ENCODE results near the gene WFDC2.
A peak's percentile ranks its signal among the peaks of the same experiment; 100 is the strongest.

The WFDC2 gene

DNA sequence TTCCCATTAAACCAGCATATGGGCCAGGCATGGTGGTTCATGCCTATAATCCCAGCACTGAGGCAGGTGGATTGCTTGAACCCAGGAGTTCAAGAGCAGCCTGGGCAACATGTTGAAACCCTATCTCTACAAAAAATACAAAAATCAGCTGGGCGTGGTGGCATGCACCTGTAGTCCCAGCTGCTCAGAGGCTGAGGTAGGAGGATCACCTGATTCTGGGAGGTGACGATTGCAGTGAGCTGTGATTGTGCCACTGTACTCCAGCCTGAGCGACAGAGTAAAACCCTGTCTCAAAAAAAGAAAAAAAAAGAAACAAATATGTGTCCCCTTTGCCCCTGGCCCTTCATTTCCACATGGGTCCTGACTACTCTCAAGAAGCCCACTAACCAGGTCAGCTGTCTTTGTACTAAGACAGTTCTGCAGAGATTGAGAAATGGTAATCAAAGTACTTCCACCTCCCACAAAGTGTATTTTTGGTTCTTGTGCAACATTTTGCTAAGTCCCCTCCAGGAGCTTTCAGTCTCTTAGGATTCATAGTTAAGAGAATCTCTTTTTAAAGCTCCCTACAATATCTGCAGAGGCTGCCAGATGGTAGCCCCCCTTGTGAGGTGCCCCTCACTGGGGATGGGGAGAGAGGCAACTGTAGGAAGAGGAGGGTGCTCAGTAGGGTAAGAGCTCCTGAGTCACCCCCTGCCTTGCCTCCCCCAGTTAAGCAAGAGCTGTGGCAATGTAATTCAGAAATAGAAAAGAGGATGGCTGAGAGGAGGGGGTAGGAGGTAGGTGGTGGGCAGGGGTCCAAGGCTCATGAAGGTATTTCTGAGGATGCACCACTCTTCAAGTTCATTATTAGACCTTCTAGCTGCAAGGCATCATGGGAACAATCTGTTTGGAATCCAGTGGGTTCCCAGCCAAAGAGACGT is 16.5 kb upstream of the WFDC2 start:
- no peaks in the 10 kb centered on the region for H3K4me1 ChIP-seq (ENCODE audit: control insufficient read depth, insufficient read depth, low read length)
- no peaks in the 10 kb centered on the region for H3K9me3 ChIP-seq (ENCODE audit: control insufficient read depth, insufficient read depth, low read length)
- no peak overlapping the region for H3K27ac ChIP-seq (ENCODE audit: low read length)
- DNase-seq (ENCODE audit: low read depth, low spot score), result no peak
- WGBS (ENCODE audit: insufficient coverage, insufficient read length), result no CpG with 5 or more reads among the region's 4 CpGs
- H3K36me3 ChIP-seq (ENCODE audit: control insufficient read depth, insufficient read depth, low read length), result no peaks in the 10 kb centered on the region
- no peak overlapping the region for H3K4me3 ChIP-seq (ENCODE audit: low read length)
- H3K27me3 ChIP-seq (ENCODE audit: control insufficient read depth, insufficient read depth, low read length), result no peaks in the 10 kb centered on the region

DNA sequence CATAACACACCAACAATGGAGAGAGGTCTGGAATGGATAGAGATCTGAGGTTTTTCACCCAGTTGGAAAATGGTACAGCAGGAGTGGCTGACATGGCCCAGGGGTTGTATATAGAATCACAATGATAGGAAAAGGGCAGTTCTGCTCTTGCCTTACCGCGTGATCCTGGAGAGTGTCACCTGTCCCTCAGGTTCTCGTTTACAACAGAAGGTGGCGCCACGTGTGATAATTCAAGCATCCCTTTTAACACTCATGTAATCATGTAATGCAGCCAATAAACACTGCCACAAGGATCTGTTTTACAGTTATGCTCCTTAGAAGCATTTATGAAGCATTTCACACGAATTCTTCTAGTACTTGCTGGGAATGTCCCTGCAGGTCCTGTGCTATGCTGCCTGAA is 12.9 kb upstream of the WFDC2 start:
- WGBS (ENCODE audit: insufficient coverage, insufficient read length), result no CpG with 5 or more reads among the region's 6 CpGs
- no peak for DNase-seq (ENCODE audit: low read depth, low spot score)
- H3K9me3 ChIP-seq (ENCODE audit: control insufficient read depth, insufficient read depth, low read length), result no peaks in the 10 kb centered on the region
- H3K27ac ChIP-seq (ENCODE audit: low read length), result no peak overlapping the region
- H3K4me1 ChIP-seq (ENCODE audit: control insufficient read depth, insufficient read depth, low read length), result no peaks in the 10 kb centered on the region
- H3K36me3 ChIP-seq (ENCODE audit: control insufficient read depth, insufficient read depth, low read length), result no peaks in the 10 kb centered on the region
- no peak overlapping the region for H3K4me3 ChIP-seq (ENCODE audit: low read length)
- no peaks in the 10 kb centered on the region for H3K27me3 ChIP-seq (ENCODE audit: control insufficient read depth, insufficient read depth, low read length)

DNA sequence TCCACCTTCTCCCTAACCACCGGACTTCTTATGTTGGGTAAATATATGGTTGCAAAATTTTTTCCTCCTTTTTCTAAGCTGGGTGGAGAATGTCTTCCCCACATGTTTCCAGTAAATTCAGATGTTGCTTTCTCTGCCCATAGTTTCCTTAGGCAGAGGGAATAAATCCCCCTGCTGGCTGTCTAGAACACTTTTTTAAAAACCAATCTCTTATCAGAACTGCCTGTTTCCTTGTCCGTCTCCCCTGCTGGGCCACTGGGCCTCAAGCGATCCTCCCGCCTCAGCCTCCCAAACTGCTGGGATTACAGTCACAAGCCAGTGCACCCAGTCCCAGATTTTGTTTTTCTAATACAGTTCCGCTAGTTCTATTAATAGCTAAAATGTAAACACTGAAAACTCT is 9.9 kb upstream of the WFDC2 start:
- H3K36me3 ChIP-seq (ENCODE audit: control insufficient read depth, insufficient read depth, low read length), result no peaks in the 10 kb centered on the region
- no peaks in the 10 kb centered on the region for H3K4me1 ChIP-seq (ENCODE audit: control insufficient read depth, insufficient read depth, low read length)
- no peaks in the 10 kb centered on the region for H3K9me3 ChIP-seq (ENCODE audit: control insufficient read depth, insufficient read depth, low read length)
- no CpG with 5 or more reads among the region's 5 CpGs for WGBS (ENCODE audit: insufficient coverage, insufficient read length)
- no peak overlapping the region for H3K4me3 ChIP-seq (ENCODE audit: low read length)
- H3K27me3 ChIP-seq (ENCODE audit: control insufficient read depth, insufficient read depth, low read length), result no peaks in the 10 kb centered on the region
- H3K27ac ChIP-seq (ENCODE audit: low read length), result no peak overlapping the region
- DNase-seq (ENCODE audit: low read depth, low spot score), result no peak

DNA sequence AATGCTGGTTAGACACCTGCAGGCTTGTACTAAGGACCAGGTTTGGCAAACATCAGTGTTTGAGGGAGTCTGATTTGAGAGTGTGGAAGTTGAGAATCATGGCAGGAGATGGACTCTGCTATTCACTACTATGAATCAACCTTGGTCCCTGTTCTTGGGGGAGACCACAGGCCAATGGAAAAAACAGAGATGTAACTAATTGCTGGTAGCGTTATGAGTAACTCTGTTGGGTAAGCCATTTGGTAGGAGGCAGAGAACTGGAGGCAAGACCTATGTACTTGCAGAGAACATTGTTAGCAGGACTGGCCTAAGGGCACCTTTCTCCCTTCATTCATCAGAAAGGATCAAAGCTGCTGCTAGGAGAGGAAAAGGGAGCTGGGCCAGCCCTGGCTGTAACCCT is 8.3 kb upstream of the WFDC2 start:
- H3K27ac ChIP-seq (ENCODE audit: low read length), result no peak overlapping the region
- no peaks in the 10 kb centered on the region for H3K36me3 ChIP-seq (ENCODE audit: control insufficient read depth, insufficient read depth, low read length)
- DNase-seq (ENCODE audit: low read depth, low spot score), result no peak
- no peak overlapping the region for H3K4me3 ChIP-seq (ENCODE audit: low read length)
- H3K9me3 ChIP-seq (ENCODE audit: control insufficient read depth, insufficient read depth, low read length), result no peaks in the 10 kb centered on the region
- H3K4me1 ChIP-seq (ENCODE audit: control insufficient read depth, insufficient read depth, low read length), result no peaks in the 10 kb centered on the region
- H3K27me3 ChIP-seq (ENCODE audit: control insufficient read depth, insufficient read depth, low read length), result no peaks in the 10 kb centered on the region
- no CpG with 5 or more reads among the region's 1 CpG for WGBS (ENCODE audit: insufficient coverage, insufficient read length)

DNA sequence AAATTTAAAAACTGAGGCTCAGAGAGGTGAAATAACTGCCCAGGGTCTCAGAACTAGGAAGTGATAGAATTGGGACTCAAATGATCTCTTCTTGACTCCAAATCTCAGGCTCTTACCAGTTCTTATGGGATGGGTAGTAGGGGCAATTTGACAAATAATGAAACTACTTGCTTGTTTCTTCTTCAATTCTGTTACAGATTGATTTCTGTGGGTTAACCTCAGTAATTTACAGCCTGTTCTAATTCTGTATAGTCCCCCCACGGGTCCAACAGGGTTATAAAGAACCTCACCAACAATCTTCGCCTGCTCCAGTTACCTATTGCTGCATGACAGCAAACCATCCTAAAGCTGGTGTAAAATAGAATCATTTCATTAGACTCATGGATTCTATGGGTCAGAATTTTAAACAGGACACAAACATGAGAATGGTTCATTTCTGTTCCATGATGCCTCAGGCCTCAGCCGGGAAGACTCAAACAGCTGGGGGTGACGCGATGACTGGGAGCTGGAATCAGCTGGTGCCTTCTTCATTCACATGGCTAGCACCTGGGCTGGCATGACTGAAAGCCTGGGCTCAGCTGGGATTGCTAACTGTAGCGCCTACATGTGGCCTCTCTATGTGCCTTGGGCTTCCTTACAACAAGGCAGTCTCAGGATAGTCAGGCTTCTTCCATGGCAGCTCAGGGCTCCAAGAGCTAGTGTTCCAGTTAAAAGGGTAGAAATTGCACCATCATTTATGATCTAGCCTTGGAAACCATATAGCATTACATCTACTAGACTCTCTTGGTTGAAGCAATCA is 6.6 kb upstream of the WFDC2 start:
- no peak overlapping the region for H3K27ac ChIP-seq (ENCODE audit: low read length)
- DNase-seq (ENCODE audit: low read depth, low spot score), result no peak
- H3K4me3 ChIP-seq (ENCODE audit: low read length), result no peak overlapping the region
- H3K4me1 ChIP-seq (ENCODE audit: control insufficient read depth, insufficient read depth, low read length), result peaks cover under 1% of the 10 kb centered on the region; the same call in 1 of the 2 replicates
- H3K9me3 ChIP-seq (ENCODE audit: control insufficient read depth, insufficient read depth, low read length), result no peaks in the 10 kb centered on the region
- no peaks in the 10 kb centered on the region for H3K27me3 ChIP-seq (ENCODE audit: control insufficient read depth, insufficient read depth, low read length)
- no peaks in the 10 kb centered on the region for H3K36me3 ChIP-seq (ENCODE audit: control insufficient read depth, insufficient read depth, low read length)
- no CpG with 5 or more reads among the region's 6 CpGs for WGBS (ENCODE audit: insufficient coverage, insufficient read length)

DNA sequence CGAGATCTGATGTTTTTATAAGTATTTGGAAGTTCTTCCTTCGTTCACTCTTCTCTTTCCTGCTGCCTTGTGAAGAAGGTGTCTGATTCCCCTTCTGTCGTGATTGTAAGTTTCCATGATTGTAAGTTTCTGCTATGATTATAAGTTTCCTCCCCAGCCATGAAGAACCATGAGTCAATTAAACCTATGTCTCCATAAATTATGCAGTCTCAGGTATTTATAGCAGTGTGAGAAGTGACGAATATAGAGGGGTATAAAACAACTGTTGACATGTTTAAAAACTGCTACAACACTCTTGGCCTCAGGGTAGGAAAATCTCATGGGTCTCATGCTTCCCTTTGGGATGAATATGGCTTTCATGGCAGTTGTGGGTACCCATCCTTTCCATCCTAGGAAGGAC is 5.8 kb upstream of the WFDC2 start:
- Histone ChIP-seq H3K9me3 (ENCODE audit: control insufficient read depth, insufficient read depth, low read length) (no peaks in the 10 kb centered on the region), H3K4me3 (ENCODE audit: low read length) (no peak overlapping the region), H3K27me3 (ENCODE audit: control insufficient read depth, insufficient read depth, low read length) (no peaks in the 10 kb centered on the region), H3K36me3 (ENCODE audit: control insufficient read depth, insufficient read depth, low read length) (no peaks in the 10 kb centered on the region), H3K4me1 (ENCODE audit: control insufficient read depth, insufficient read depth, low read length) (peaks cover 2% of the 10 kb centered on the region; the same call in 1 of the 2 replicates), H3K27ac (ENCODE audit: low read length) (no peak overlapping the region)
- DNase-seq (ENCODE audit: low read depth, low spot score), result no peak
- no CpG with 5 or more reads among the region's 4 CpGs for WGBS (ENCODE audit: insufficient coverage, insufficient read length)

DNA sequence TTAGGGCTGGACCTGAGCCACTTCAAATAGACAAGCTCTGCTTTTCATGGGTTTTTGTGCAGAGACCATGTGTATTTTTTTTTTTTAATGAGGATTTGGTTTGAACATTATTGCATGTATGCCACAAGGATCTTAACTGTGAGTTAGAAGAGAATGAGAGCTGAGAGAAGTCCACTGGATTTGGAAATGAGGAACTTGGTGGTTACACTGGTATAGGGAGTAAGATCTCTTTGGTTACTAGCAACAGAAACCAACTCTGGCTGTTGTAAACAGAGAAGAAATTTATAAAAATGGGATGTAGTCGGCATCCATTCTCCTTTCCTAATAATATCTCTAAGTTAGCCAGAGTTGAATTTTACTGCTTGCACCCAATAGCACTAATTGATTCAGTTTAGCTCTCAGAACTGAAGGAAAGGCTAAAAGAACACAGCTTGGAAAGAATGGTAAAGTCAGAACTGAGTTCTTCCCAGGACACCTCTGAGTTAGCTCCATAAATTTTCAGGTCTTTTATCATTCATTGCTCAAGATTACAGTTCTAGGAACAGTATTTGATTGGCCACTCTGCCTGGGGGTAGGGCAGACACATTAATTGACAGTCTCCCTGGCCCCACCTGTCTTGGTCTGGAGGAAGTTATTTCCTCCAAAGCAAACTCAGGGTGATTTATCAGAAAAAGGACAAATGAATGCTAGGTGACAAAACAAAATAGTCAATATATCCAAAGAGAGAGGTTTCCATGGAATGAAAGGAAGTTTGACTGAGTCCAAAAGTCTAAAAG is 3.9 kb upstream of the WFDC2 start:
- no CpG with 5 or more reads among the region's 1 CpG for WGBS (ENCODE audit: insufficient coverage, insufficient read length)

DNA sequence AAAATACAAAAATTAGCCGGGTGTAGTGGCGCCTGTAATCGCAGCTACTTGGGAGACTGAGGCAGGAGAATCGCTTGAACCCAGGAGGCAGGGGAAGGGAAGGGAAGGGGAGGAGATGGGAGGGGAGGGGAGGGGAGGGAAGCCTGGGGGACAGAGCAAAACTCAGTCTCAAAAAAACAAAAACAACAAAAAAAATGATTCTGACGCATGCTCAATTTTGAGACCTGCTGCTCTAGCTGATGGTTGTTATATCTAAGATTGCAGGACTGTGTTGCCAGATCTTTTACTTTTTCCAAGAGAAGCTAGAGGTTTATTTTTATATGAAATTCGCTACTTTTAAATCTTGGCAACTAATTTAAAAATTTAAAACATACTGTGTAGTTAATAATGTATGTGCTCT is 2.4 kb upstream of the WFDC2 start:
- H3K4me3 ChIP-seq (ENCODE audit: low read length), result no peak overlapping the region
- no peaks in the 10 kb centered on the region for H3K27me3 ChIP-seq (ENCODE audit: control insufficient read depth, insufficient read depth, low read length)
- no peaks in the 10 kb centered on the region for H3K36me3 ChIP-seq (ENCODE audit: control insufficient read depth, insufficient read depth, low read length)
- no CpG with 5 or more reads among the region's 6 CpGs for WGBS (ENCODE audit: insufficient coverage, insufficient read length)
- no peaks in the 10 kb centered on the region for H3K9me3 ChIP-seq (ENCODE audit: control insufficient read depth, insufficient read depth, low read length)
- no peak for DNase-seq (ENCODE audit: low read depth, low spot score)
- H3K4me1 ChIP-seq (ENCODE audit: control insufficient read depth, insufficient read depth, low read length), result peaks cover 5% of the 10 kb centered on the region
- no peak overlapping the region for H3K27ac ChIP-seq (ENCODE audit: low read length)

More for the DNA sequence above, 3.9 kb upstream of the WFDC2 start:
- no peak for DNase-seq (ENCODE audit: low read depth, low spot score)
- H3K4me1 ChIP-seq (ENCODE audit: control insufficient read depth, insufficient read depth, low read length), result peaks cover 5% of the 10 kb centered on the region
- H3K9me3 ChIP-seq (ENCODE audit: control insufficient read depth, insufficient read depth, low read length), result no peaks in the 10 kb centered on the region
- H3K27me3 ChIP-seq (ENCODE audit: control insufficient read depth, insufficient read depth, low read length), result no peaks in the 10 kb centered on the region
- H3K36me3 ChIP-seq (ENCODE audit: control insufficient read depth, insufficient read depth, low read length), result no peaks in the 10 kb centered on the region
- H3K27ac ChIP-seq (ENCODE audit: low read length), result no peak overlapping the region
- H3K4me3 ChIP-seq (ENCODE audit: low read length), result no peak overlapping the region

DNA sequence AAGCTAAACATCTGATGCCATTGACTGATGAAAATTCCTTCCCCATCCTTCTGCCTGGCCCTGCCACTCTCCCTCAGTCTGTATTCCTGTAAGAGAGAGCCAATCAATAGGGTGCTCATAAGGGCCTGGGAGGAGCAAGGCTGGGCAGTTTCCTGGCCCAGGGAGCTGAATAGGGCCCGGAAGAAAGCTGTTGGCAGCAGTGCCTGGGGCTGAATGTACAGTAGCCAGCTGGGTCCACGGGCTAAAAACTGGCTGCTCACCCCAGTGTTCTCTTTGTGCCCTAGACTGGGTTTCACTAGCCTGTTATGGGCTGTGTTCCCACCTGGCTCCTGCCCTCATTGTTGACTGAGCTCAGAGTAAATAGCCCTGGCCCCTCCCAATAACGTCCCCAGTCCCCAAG is 1.7 kb upstream of the WFDC2 start:
- Histone ChIP-seq H3K4me3 (ENCODE audit: low read length) (no peak overlapping the region), H3K4me1 (ENCODE audit: control insufficient read depth, insufficient read depth, low read length) (peaks cover 5% of the 10 kb centered on the region), H3K9me3 (ENCODE audit: control insufficient read depth, insufficient read depth, low read length) (no peaks in the 10 kb centered on the region), H3K27ac (ENCODE audit: low read length) (no peak overlapping the region), H3K27me3 (ENCODE audit: control insufficient read depth, insufficient read depth, low read length) (no peaks in the 10 kb centered on the region), H3K36me3 (ENCODE audit: control insufficient read depth, insufficient read depth, low read length) (no peaks in the 10 kb centered on the region)
- DNase-seq (ENCODE audit: low read depth, low spot score), result no peak
- WGBS (ENCODE audit: insufficient coverage, insufficient read length), result no CpG with 5 or more reads among the region's 3 CpGs

DNA sequence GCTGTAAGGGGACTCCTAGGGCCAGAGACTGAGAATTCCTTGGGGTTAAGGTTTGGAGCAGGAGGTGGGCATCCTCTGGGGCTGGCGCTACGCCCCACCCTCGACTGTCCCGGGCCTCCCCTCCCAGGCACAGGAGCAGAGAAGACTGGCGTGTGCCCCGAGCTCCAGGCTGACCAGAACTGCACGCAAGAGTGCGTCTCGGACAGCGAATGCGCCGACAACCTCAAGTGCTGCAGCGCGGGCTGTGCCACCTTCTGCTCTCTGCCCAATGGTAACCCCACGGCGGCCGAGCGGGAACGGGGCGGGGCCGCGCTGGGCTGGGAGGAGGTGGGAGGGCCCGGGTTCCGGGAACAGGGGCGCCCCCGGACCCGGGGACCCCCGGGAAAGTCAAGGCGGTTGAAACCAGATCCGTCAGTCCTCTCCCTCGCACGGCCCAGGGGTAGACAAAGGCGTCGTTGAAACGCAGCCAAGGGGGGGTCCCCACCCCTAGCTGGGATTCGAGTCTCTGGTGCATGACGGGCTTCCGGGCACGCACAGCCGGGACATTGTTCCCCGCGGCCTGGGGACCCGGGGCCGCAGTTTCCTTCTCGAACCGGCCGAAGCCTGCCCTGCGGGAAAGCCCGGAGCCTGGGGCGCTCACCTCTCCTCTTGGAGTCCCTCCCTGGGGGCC is 844 bp downstream of the WFDC2 start:
- Histone ChIP-seq H3K9me3 (ENCODE audit: control insufficient read depth, insufficient read depth, low read length) (no peaks in the 10 kb centered on the region), H3K27me3 (ENCODE audit: control insufficient read depth, insufficient read depth, low read length) (no peaks in the 10 kb centered on the region), H3K4me1 (ENCODE audit: control insufficient read depth, insufficient read depth, low read length) (peaks cover 5% of the 10 kb centered on the region), H3K4me3 (ENCODE audit: low read length) (peak overlapping the region; percentile 59; the same call in 1 of the 2 replicates), H3K36me3 (ENCODE audit: control insufficient read depth, insufficient read depth, low read length) (no peaks in the 10 kb centered on the region), H3K27ac (ENCODE audit: low read length) (no peak overlapping the region)
- DNase-seq (ENCODE audit: low read depth, low spot score), result no peak
- no CpG with 5 or more reads among the region's 50 CpGs for WGBS (ENCODE audit: insufficient coverage, insufficient read length)

All from iPS DF 6.9 (cell line).